ENCODE data around the gene BAG3.

GRCh38 chr10:119714484-119714816, 63.3 kb downstream of the BAG3 start:
- TF ChIP-seq CTCF (conservative IDR thresholded peaks at IDR 0.05; ENCODE audit: low read depth, low read length) (no peak), EZH2 (IDR thresholded peaks at IDR 0.05; ENCODE audit: borderline replicate concordance, low read depth, low read length, poor library complexity, severe bottlenecking) (no peak)
